ENCODE measurements around the gene CYP2D6.

- no peak for TF ChIP-seq CTCF (IDR thresholded peaks at IDR 0.05)
- TF ChIP-seq ZNF138 (CRISPR knock-in tag; conservative IDR thresholded peaks at IDR 0.05) = no peak
- no peak for TF ChIP-seq ETV6 (CRISPR knock-in tag; IDR thresholded peaks at IDR 0.05)
- no peak for TF ChIP-seq ZBTB43 (CRISPR knock-in tag; IDR thresholded peaks at IDR 0.05)
- no peak for TF ChIP-seq FOXK1 (CRISPR knock-in tag; IDR thresholded peaks at IDR 0.05)
- TF ChIP-seq TEAD4 (CRISPR knock-in tag; IDR thresholded peaks at IDR 0.05) = no peak
- TF ChIP-seq MAX (CRISPR knock-in tag; IDR thresholded peaks at IDR 0.05) = no peak
Observed at GRCh38 chr22:42142771-42143461, 12.3 kb upstream of the CYP2D6 start.
